Cardiac muscle cell (in vitro differentiated cells and primary cell): Measurements from ENCODE around the gene MGAT5B. TPM values are rescaled to one million over a fixed set of nuclear protein-coding genes. Genes with fewer than 3 reads are reported as not detected.

Experiments used
- DNase-seq, 2 donors: peaks; one replicate each; pipeline versions ENCODE4 v3.0.0 to v3.0.0-alpha.2; 2010 to 2017; ENCODE audit warnings: low read depth in 1 of 2, low spot score in 1 of 2
- H3K27ac ChIP-seq: fragments of 200-600 bp; sonication (generic); 2 replicates; pipeline ENCODE4 v1.5.1; 2016
- H3K27me3 ChIP-seq: fragments of 200-600 bp; sonication (generic); 2 replicates; pipeline ENCODE4 v1.6.0; 2016; ENCODE audit warnings: control low read depth
- H3K36me3 ChIP-seq: fragments of 200-600 bp; sonication (generic); 2 replicates; pipeline ENCODE4 v1.5.1; 2016; ENCODE audit warnings: control low read depth
- H3K4me1 ChIP-seq: fragments of 200-600 bp; sonication (generic); 2 replicates; pipeline ENCODE4 v1.8.1; 2017; ENCODE audit warnings: low read depth, mild to moderate bottlenecking, mixed run types
- H3K4me3 ChIP-seq: fragments of 200-600 bp; sonication (generic); 2 replicates; pipeline ENCODE4 v1.5.1; 2016; ENCODE audit warnings: mild to moderate bottlenecking
- H3K9me3 ChIP-seq: fragments of 200-600 bp; sonication (generic); 2 replicates; pipeline ENCODE4 v1.5.1; 2017; ENCODE audit warnings: low read depth, mild to moderate bottlenecking, control low read depth
- CTCF ChIP-seq: IDR thresholded peaks from 2 replicates; pipeline ENCODE4 v1.5.1; 2012; ENCODE audit warnings: low read depth, mild to moderate bottlenecking, low read length
- polyA plus RNA-seq: library from polyadenylated mRNA; unstranded; fragments of >200 nt; fragmentation: Nextera tagmentation; extraction: Ambion mirVana; gene quantifications from 2 replicates; pipeline ENCODE4 v1.2.1, GENCODE V29; 2016
- total RNA-seq: library from RNA; depleted of rRNA; stranded (reverse); fragments of >200 nt; gene quantifications from 2 replicates; pipeline ENCODE4 v1.2.3, GENCODE V29; 2016

MGAT5B gene
- total and polyA plus RNA-seq, 2 experiments from 2014 or later = 0.48 to 0.86 TPM

GRCh38 chr17:76981545-76982295 is 113.5 kb downstream of the MGAT5B start:
- no peak for TF ChIP-seq CTCF
- no peaks in the 10 kb centered on the region for H3K27me3 ChIP-seq
- no peaks in the 10 kb centered on the region for H3K9me3 ChIP-seq
- no peaks in the 10 kb centered on the region for H3K36me3 ChIP-seq
- H3K4me1 ChIP-seq = no peaks in the 10 kb centered on the region
- DNase-seq = no peak
- no peak overlapping the region for H3K4me3 ChIP-seq
- H3K27ac ChIP-seq = no peak overlapping the region

GRCh38 chr17:76982408-76983074 is 114.3 kb downstream of the MGAT5B start:
- Histone ChIP-seq H3K4me1 (no peaks in the 10 kb centered on the region), H3K36me3 (no peaks in the 10 kb centered on the region), H3K27me3 (no peaks in the 10 kb centered on the region), H3K27ac (no peak overlapping the region), H3K9me3 (no peaks in the 10 kb centered on the region), H3K4me3 (no peak overlapping the region)
- no peak for DNase-seq
- no peak for TF ChIP-seq CTCF

GRCh38 chr17:76983075-76983775 is 115.0 kb downstream of the MGAT5B start:
- H3K27ac ChIP-seq = no peak overlapping the region

GRCh38 chr17:76986365-76986764 is 118.2 kb downstream of the MGAT5B start:
- no peaks in the 10 kb centered on the region for H3K4me1 ChIP-seq
- DNase-seq = peak; percentile 6 to 11
- H3K27me3 ChIP-seq = no peaks in the 10 kb centered on the region
- no peak for TF ChIP-seq CTCF
- H3K9me3 ChIP-seq = no peaks in the 10 kb centered on the region
- H3K27ac ChIP-seq = no peak overlapping the region
- H3K36me3 ChIP-seq = no peaks in the 10 kb centered on the region
- H3K4me3 ChIP-seq = no peak overlapping the region

More at GRCh38 chr17:76983075-76983775, 115.0 kb downstream of the MGAT5B start:
- Histone ChIP-seq H3K4me3 (no peak overlapping the region), H3K4me1 (no peaks in the 10 kb centered on the region), H3K36me3 (no peaks in the 10 kb centered on the region), H3K9me3 (no peaks in the 10 kb centered on the region), H3K27me3 (no peaks in the 10 kb centered on the region)
- TF ChIP-seq CTCF = no peak
- no peak for DNase-seq

GRCh38 chr17:76987486-76988093 is 119.4 kb downstream of the MGAT5B start:
- Histone ChIP-seq H3K27me3 (no peaks in the 10 kb centered on the region), H3K4me1 (no peaks in the 10 kb centered on the region), H3K9me3 (no peaks in the 10 kb centered on the region), H3K27ac (no peak overlapping the region), H3K36me3 (no peaks in the 10 kb centered on the region), H3K4me3 (no peak overlapping the region)
- no peak for TF ChIP-seq CTCF
- DNase-seq = no peak
